Large intestine (tissue), 3 donors: Measurements from ENCODE around the gene FAM117B. TPM values are rescaled to one million over a fixed set of nuclear protein-coding genes. Genes with fewer than 3 reads are reported as not detected.
A peak's percentile ranks its signal among the peaks of the same experiment; 100 is the strongest.
"Not testable (repeated sequence)": the region's sequence is repeated elsewhere in the genome, so short reads cannot be mapped to it uniquely, and the experiment has no call there.

Experiments
- DNase-seq, 2 donors: peaks; one replicate each; pipeline versions ENCODE4 v3.0.0 to v3.0.0-alpha.2; 2013
- H3K27ac ChIP-seq: one replicate; pipeline ENCODE4 v1.5.1; 2013; ENCODE audit warnings: low read length
- H3K27me3 ChIP-seq: 2 replicates; pipeline ENCODE4 v1.6.1; 2013; ENCODE audit warnings: low read length; ENCODE audit not compliant: control insufficient read depth, insufficient read depth
- H3K36me3 ChIP-seq: 2 replicates; pipeline ENCODE4 v1.6.1; 2013; ENCODE audit warnings: low read length; ENCODE audit not compliant: control insufficient read depth, insufficient read depth
- H3K4me1 ChIP-seq: one replicate; pipeline ENCODE4 v1.6.1; 2013; ENCODE audit warnings: low read length; ENCODE audit not compliant: control insufficient read depth, insufficient read depth
- H3K4me3 ChIP-seq: one replicate; pipeline ENCODE4 v1.5.1; 2013; ENCODE audit warnings: low read length
- H3K9me3 ChIP-seq: one replicate; pipeline ENCODE4 v1.6.1; 2013; ENCODE audit warnings: mild to moderate bottlenecking, low read depth, low read length, moderate library complexity; ENCODE audit not compliant: control insufficient read depth
- WGBS: methylation state at CpG from one replicate; pipeline ENCODE4 v1.1.5; 2013; ENCODE audit warnings: low lambda C conversion rate; ENCODE audit not compliant: insufficient coverage; 5-methylcytosine and 5-hydroxymethylcytosine counted together
- polyA plus RNA-seq: library from polyadenylated mRNA; unstranded; fragments of 120-200 nt; gene quantifications from one replicate; pipeline ENCODE4 v1.2.1, GENCODE V29; 2013

FAM117B gene
- polyA plus RNA-seq, 1 donor: 12.2 TPM

- H3K27ac ChIP-seq: no peak overlapping the region
- no peak for DNase-seq
- H3K4me3 ChIP-seq: no peak overlapping the region
- H3K9me3 ChIP-seq: no peaks in the 10 kb centered on the region
- peaks cover 9% of the 10 kb centered on the region for H3K36me3 ChIP-seq
- 75% methylated on average over 1 of the region's 9 CpGs for WGBS
- H3K27me3 ChIP-seq: no peaks in the 10 kb centered on the region
- no peaks in the 10 kb centered on the region for H3K4me1 ChIP-seq
Measured at GRCh38 chr2:202695166-202695565, 60.4 kb downstream of the FAM117B start.

- 93% methylated on average over 3 of the region's 4 CpGs for WGBS
- no peaks in the 10 kb centered on the region for H3K4me1 ChIP-seq
- H3K36me3 ChIP-seq: peaks cover 9% of the 10 kb centered on the region
- no peak for DNase-seq
- H3K9me3 ChIP-seq: no peaks in the 10 kb centered on the region
- no peaks in the 10 kb centered on the region for H3K27me3 ChIP-seq
- no peak overlapping the region for H3K4me3 ChIP-seq
- H3K27ac ChIP-seq: no peak overlapping the region
Measured at GRCh38 chr2:202700075-202700901, 65.5 kb downstream of the FAM117B start.

- Histone ChIP-seq H3K36me3 (no peaks in the 10 kb centered on the region), H3K4me3 (no peak overlapping the region), H3K27ac (no peak overlapping the region), H3K9me3 (no peaks in the 10 kb centered on the region), H3K4me1 (no peaks in the 10 kb centered on the region), H3K27me3 (no peaks in the 10 kb centered on the region)
- WGBS: no CpG with 5 or more reads among the region's 1 CpG
- DNase-seq: peak in 1 of 2 donors; percentile 27
Measured at GRCh38 chr2:202703091-202703490, 68.3 kb downstream of the FAM117B start.

DNA sequence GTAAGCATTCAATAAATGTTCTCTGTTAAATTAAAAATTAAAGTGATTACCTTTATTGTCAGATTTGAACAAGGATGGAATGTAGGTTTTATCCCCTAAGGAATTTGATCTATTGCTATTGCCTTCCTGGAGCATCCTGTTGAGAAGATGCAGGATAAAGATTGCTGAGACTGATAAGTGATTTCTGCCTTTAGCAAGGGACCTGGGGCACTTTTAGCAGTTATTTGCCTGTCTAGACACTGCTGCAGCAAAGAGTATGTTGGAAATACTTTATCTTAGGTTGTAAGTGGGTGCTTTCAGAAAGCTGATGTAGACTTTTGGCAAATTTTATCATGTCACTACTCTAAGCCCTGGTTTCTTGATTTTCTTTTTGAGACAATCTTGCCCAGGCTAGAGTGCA, 69.5 kb downstream of the FAM117B start:
- Histone ChIP-seq H3K27me3 (no peaks in the 10 kb centered on the region), H3K4me3 (no peak overlapping the region), H3K4me1 (no peaks in the 10 kb centered on the region), H3K9me3 (no peaks in the 10 kb centered on the region), H3K27ac (no peak overlapping the region), H3K36me3 (no peaks in the 10 kb centered on the region)
- DNase-seq: no peak

DNA sequence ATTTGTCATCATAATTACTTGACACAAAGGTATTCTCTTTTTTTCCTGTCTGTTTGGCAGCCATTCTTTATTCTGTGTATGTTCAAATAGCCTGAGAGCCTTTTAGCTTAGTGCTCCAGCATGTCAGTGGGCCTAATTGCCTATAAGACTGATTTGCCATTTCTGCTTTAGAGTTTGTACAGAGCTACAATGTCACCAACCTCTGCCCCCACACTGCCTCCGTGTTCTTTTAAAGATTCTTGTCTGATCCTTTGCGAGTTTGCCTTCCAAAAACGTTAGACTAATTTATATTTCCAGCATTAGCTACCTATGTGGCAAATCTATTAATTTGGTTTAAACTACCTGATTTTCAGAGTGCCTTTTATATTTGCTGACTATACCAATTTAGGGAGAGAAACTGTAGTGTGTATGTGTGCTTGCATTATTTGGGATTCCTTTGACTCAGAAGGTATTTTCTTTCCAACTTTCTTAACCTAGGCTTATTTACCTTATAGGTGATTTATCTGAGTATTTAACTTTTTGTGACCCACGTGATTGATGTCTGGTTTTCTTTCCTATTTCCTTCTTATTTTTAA, 70.8 kb downstream of the FAM117B start:
- no peak for DNase-seq
- Histone ChIP-seq H3K27me3 (no peaks in the 10 kb centered on the region), H3K4me1 (no peaks in the 10 kb centered on the region), H3K36me3 (no peaks in the 10 kb centered on the region), H3K9me3 (no peaks in the 10 kb centered on the region), H3K4me3 (no peak overlapping the region), H3K27ac (no peak overlapping the region)
- 82% methylated on average over 3 of the region's 4 CpGs for WGBS

- H3K27ac ChIP-seq, H3K4me1 ChIP-seq: not testable (repeated sequence)
- WGBS: no CpG with 5 or more reads among the region's 64 CpGs
Measured at GRCh38 chr2:202714971-202715935, 80.5 kb downstream of the FAM117B start.

GRCh38 chr2:202716114-202716718, 81.4 kb downstream of the FAM117B start:
- no peak overlapping the region for H3K4me3 ChIP-seq
- WGBS: 100% methylated on average over 3 of the region's 5 CpGs

More at GRCh38 chr2:202714971-202715935, 80.5 kb downstream of the FAM117B start:
- not testable (repeated sequence) for H3K4me3 ChIP-seq, H3K27me3 ChIP-seq, H3K36me3 ChIP-seq, DNase-seq
- H3K9me3 ChIP-seq: peaks cover 25% of the 10 kb centered on the region

DNA sequence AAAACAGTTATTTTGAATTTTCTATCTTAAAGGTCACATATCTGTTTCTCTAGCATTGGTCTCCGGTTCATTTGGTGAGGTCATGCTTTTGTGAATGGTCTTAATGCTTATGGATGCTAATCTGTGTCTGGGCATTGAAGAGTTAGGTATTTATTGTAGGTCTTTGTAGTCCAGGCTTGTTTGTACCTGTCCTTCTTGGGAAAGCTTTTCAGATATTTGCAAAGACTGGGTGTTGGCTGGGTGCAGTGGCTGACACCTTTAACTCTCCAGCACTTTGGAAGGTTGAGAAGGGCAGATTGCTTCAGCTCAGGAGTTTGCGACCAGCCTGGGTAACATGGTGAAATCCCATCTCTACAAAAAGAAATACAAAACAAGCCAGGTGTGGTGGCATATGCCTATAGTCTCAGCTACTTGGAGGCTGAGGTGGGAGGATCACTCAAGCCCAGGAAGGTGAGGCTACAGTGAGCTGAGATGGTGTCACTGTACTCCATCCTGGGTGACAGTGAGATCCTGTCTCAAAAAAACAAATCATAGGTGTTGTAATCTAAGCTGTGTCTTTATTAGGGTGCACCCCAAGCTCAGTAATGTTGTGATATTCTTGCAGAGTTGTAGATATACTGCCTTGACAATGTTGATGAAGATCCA, 82.3 kb downstream of the FAM117B start:
- peaks cover 25% of the 10 kb centered on the region for H3K9me3 ChIP-seq
- H3K27me3 ChIP-seq: no peaks in the 10 kb centered on the region
- H3K27ac ChIP-seq: no peak overlapping the region
- H3K4me3 ChIP-seq: no peak overlapping the region
- H3K36me3 ChIP-seq: no peaks in the 10 kb centered on the region
- no peak for DNase-seq
- no CpG with 5 or more reads among the region's 2 CpGs for WGBS
- no peaks in the 10 kb centered on the region for H3K4me1 ChIP-seq

More at GRCh38 chr2:202716114-202716718, 81.4 kb downstream of the FAM117B start:
- no peaks in the 10 kb centered on the region for H3K4me1 ChIP-seq
- no peaks in the 10 kb centered on the region for H3K36me3 ChIP-seq
- H3K9me3 ChIP-seq: peaks cover 25% of the 10 kb centered on the region
- no peak for DNase-seq
- no peaks in the 10 kb centered on the region for H3K27me3 ChIP-seq
- no peak overlapping the region for H3K27ac ChIP-seq

DNA sequence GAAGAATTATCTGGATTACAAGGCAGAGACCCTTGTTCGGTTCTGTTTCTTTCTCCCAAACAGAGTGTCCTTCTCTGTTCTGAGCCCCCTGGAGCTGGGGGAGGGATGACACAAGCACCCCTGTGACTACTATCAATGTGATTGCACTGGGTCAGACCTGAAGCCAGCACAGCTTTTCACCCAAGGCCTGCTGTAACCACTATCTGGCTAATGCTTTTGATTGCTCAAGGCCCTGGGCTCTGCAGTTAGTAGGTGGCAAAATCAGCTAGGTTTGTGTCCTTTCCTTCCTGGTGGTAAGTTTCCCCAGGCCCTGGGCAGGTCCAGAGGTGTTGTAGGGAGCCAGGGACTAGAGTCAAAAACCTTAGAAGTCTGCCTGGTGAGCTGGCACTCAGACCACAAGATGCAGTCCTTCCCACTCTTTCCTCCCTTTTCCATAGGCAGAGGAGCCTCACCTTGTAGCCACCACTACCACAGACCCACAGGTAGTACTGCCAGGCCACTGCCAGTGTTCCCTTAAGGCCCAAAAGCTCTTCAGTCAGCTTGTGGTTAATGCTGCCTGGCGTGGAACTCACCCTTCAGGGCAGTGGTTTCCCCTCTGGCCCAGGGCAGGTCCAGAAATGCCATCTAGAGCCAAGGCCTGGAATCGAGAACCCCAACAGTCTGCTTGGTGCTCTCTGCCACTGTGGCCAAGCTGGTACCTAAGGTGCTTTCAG, 83.0 kb downstream of the FAM117B start:
- Histone ChIP-seq H3K4me1 (no peaks in the 10 kb centered on the region), H3K36me3 (no peaks in the 10 kb centered on the region), H3K4me3 (no peak overlapping the region), H3K9me3 (peaks cover 19% of the 10 kb centered on the region), H3K27me3 (no peaks in the 10 kb centered on the region), H3K27ac (no peak overlapping the region)
- WGBS: no CpG with 5 or more reads among the region's 3 CpGs
- no peak for DNase-seq
